GM10266 (cell line): ENCODE measurements around the gene PAM.

Source experiments
- DNase-seq: peaks from one replicate; pipeline ENCODE4 v3.0.0; 2012; ENCODE audit errors: extremely low spot score
- CTCF ChIP-seq: IDR thresholded peaks from 2 replicates; pipeline ENCODE4 v1.5.1; 2012; ENCODE audit warnings: mild to moderate bottlenecking, low read depth; ENCODE audit not compliant: control insufficient read depth, insufficient read depth; ENCODE audit errors: missing control alignments

The PAM gene

GRCh38 chr5:102910240-102911226 lies 155.4 kb downstream of the PAM start:
- DNase-seq = no peak
- TF ChIP-seq CTCF = no peak

GRCh38 chr5:102911973-102912372 lies 156.9 kb downstream of the PAM start:
- no peak for TF ChIP-seq CTCF
- no peak for DNase-seq

- DNase-seq = no peak
- TF ChIP-seq CTCF = no peak
These were observed 161.0 kb downstream of the PAM start for GRCh38 chr5:102916109-102916508.

GRCh38 chr5:102918986-102919610 lies 164.0 kb downstream of the PAM start:
- TF ChIP-seq CTCF = no peak
- no peak for DNase-seq

- TF ChIP-seq CTCF = no peak
- DNase-seq = no peak
These were observed 165.7 kb downstream of the PAM start for GRCh38 chr5:102920762-102921161.

GRCh38 chr5:102921341-102922044 lies 166.4 kb downstream of the PAM start:
- no peak for DNase-seq
- no peak for TF ChIP-seq CTCF
